ENCODE data around the gene S100PBP.

DNA sequence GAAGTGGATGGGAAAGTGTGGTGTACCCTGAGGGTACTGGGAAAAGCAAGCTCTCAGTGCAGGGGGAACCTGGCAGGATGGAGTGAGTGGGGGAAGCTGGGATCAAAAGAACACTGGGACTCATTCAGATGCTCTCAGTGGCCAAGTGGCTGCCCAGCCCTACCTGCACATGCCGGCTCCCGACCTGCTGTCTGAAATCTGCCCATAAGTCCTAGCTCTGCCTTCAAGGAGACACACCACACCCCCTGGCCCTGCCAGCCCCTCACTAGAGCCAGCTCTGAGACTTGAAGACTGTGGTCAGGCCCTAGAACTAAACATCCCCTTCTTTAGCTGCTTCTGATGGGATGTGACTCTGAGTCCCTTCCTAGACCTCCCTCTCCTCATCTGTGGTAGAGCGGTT lies 81.5 kb downstream of the S100PBP start:
- TF ChIP-seq CTCF (IDR thresholded peaks at IDR 0.05 in 8 of 11, conservative IDR thresholded peaks at IDR 0.05 in 3 of 11) = no peak
- no peak for TF ChIP-seq POLR2A (IDR thresholded peaks at IDR 0.05)
